Subcutaneous abdominal adipose tissue (tissue), 5 donors: ENCODE measurements around the gene RPL7L1.
"Not testable (repeated sequence)": the region's sequence is repeated elsewhere in the genome, so short reads cannot be mapped to it uniquely, and the experiment has no call there.

Experiments
- H3K27ac ChIP-seq: one replicate; pipeline ENCODE4 v1.7.0; 2013; ENCODE audit warnings: low read depth, mild to moderate bottlenecking, inconsistent platforms, low read length, moderate library complexity
- H3K27me3 ChIP-seq, 5 donors: one replicate each; pipeline ENCODE4 v1.7.0; 2013; ENCODE audit warnings: low read length in 5 of 5, inconsistent platforms in 1 of 5; ENCODE audit not compliant: control insufficient read depth in 5 of 5, insufficient read depth in 4 of 5
- H3K36me3 ChIP-seq, 5 donors: one replicate each; pipeline ENCODE4 v1.7.0; 2013; ENCODE audit warnings: low read length in 5 of 5; ENCODE audit not compliant: control insufficient read depth in 5 of 5, insufficient read depth in 5 of 5
- H3K4me1 ChIP-seq, 5 donors: one replicate each; pipeline ENCODE4 v1.7.0; 2013; ENCODE audit warnings: low read length in 5 of 5, mild to moderate bottlenecking in 3 of 5, moderate library complexity in 1 of 5; ENCODE audit not compliant: control insufficient read depth in 5 of 5, insufficient read depth in 5 of 5
- H3K4me3 ChIP-seq, 5 donors: one replicate each; pipeline ENCODE4 v1.7.0; 2013; ENCODE audit warnings: low read length in 5 of 5, low read depth in 1 of 5
- H3K9ac ChIP-seq, 5 donors: one replicate each; pipeline ENCODE4 v1.7.0; 2013; ENCODE audit warnings: low read length in 5 of 5, mild to moderate bottlenecking in 4 of 5, moderate library complexity in 3 of 5
- H3K9me3 ChIP-seq, 5 donors: one replicate each; pipeline ENCODE4 v1.7.0; 2013; ENCODE audit warnings: low read length in 5 of 5; ENCODE audit not compliant: control insufficient read depth in 5 of 5
- donor health status: healthy.
- donor health status: healthy.
- donor health status: healthy.
- donor health status: healthy.
- donor health status: healthy.

The RPL7L1 gene

DNA sequence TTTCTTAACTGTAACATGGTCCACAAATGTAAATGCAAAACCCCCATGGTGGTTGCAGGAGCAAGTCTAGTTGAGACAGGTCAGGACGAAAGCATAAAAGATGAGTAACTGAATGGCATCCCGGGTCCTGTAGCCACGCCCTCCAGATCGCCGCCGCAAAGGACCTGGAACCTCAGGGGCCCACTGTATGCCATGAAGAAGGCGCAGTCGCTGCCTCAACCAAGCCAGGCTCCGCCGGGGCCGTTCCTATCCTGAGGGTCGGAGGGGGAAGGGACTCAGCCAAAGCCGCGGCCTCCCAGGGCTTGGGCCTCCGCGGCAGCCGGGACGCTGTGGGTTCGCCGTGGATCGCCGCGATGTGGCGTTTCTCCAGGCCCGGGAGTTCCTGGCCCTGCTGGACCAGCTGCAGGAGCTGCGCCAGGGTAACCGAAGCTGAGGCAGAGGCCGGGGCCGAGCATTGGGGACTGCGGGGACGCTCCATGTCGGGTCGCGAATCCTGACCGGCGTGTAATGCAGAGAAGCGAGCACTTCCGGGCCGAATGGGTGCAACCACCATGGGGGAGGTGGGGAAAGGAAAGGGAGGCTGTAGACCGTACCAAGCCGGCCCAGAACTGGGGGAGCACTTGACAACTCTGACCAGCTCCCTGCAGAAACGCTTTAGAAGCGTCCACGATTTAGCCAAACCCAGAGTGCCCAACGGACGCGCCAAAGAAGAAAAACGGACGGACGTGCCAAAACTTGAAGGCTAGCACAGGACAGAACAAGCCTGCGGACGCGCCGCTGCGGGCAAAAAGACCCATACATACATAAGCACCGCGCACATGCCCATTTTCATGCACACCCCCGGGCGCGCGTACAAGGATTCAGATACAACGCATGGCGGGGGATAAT is 11.1 kb downstream of the RPL7L1 start:
- H3K9ac ChIP-seq: peak overlapping the region; percentile 72 to 97 (median 89)
- peaks cover 4 to 16% (median 15%) of the 10 kb centered on the region in 5 donors for H3K4me1 ChIP-seq
- no peaks in the 10 kb centered on the region for H3K9me3 ChIP-seq
- peak overlapping the region; percentile 79 to 99 (median 87) for H3K4me3 ChIP-seq
- no peaks in the 10 kb centered on the region for H3K27me3 ChIP-seq
- H3K36me3 ChIP-seq: peaks cover 2 to 14% (median 10%) of the 10 kb centered on the region in 5 donors
- H3K27ac ChIP-seq: peak overlapping the region; percentile 88

DNA sequence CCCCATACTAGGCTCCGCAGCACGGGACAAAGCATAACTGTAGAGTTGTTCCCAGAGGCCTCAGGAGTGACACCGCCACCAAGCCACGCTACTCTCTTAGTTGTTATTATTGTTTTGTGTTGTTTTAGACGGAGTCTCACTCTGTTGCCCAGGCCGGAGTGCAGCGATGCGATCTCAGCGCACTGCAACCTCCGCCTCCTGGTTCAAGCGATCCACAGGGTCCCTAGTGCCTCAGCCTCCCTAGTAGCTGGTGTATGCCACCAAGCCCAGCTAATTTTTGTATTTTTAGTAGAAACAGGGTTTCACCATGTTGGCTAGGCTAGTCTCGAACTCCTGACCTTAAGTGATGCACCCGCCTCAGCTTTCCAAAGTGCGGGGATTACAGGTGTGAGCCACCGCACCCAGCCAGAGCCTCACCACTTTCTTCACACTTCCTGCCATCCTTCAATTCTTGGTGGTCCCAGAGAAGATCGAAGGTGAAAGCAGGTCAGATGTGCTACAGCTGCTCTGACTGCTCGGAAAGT is 11.8 kb downstream of the RPL7L1 start:
- Histone ChIP-seq H3K27ac (peak overlapping the region; percentile 88), H3K9me3 (no peaks in the 10 kb centered on the region), H3K27me3 (no peaks in the 10 kb centered on the region), H3K9ac (peak overlapping the region; percentile 63 to 97 (median 89)), H3K4me1 (peaks cover 4 to 16% (median 15%) of the 10 kb centered on the region in 5 donors), H3K36me3 (peaks cover 0 to 7% (median 4%) of the 10 kb centered on the region in 5 donors), H3K4me3 (peak overlapping the region; percentile 79 to 99 (median 87))

GRCh38 chr6:42894041-42894828 is 14.8 kb downstream of the RPL7L1 start:
- not testable (repeated sequence) for H3K27me3 ChIP-seq, H3K9ac ChIP-seq, H3K36me3 ChIP-seq, H3K9me3 ChIP-seq, H3K27ac ChIP-seq, H3K4me3 ChIP-seq
- peaks cover 4 to 16% (median 15%) of the 10 kb centered on the region in 5 donors for H3K4me1 ChIP-seq

- H3K4me3 ChIP-seq: no peak overlapping the region
- no peak overlapping the region for H3K9ac ChIP-seq
- H3K4me1 ChIP-seq: peaks cover under 1 to 5% (median 3%) of the 10 kb centered on the region in 5 donors
- no peaks in the 10 kb centered on the region for H3K9me3 ChIP-seq
- H3K36me3 ChIP-seq: no peaks in the 10 kb centered on the region
- H3K27ac ChIP-seq: no peak overlapping the region
- no peaks in the 10 kb centered on the region for H3K27me3 ChIP-seq
Observed at GRCh38 chr6:42896178-42896719, 16.8 kb downstream of the RPL7L1 start.

DNA sequence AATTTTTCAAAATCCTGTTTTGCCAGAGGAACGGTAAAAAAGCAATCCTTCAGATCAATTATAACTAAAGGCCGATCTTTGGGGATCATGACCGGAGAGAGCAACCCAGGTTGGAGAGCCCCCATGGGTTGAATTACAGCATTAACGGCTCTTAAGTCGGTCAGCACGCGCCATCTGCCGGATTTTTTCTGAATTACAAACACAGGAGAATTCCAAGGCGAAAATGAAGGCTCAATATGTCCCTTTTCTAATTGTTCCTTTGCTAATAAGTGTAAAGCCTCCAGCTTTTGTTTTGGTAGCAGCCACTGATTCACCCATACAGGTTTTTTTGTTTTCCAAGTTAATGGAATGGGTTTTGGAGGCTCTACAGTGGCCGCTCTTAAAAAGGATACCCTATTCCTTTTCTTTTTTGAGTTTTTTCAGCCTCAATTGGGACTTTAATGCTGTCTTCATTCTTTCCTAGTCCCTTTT is 19.5 kb downstream of the RPL7L1 start:
- no peak overlapping the region for H3K4me3 ChIP-seq
- H3K4me1 ChIP-seq: peaks cover 0 to 7% (median 3%) of the 10 kb centered on the region in 5 donors
- H3K9ac ChIP-seq: no peak overlapping the region
- H3K27ac ChIP-seq: no peak overlapping the region
- H3K36me3 ChIP-seq: no peaks in the 10 kb centered on the region
- H3K9me3 ChIP-seq: no peaks in the 10 kb centered on the region
- no peaks in the 10 kb centered on the region for H3K27me3 ChIP-seq

DNA sequence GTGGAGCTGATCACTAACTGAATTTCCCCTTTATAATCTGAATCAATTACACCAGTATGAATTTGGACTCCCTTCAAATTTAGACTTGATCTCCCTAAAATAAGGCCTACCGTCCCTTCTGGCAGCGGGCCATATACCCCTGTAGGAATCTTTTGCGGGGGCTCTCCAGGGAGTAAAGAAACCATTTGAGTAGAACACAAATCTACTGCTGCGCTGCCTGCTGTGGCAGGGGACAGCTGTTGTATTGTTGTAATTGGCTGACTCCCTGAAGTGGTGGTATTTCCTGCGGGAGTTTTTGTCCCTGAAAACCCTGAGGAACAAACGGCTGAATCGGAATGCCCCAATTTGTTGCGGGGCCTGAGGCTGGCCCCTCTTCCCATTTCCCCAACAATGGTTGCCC is 20.5 kb downstream of the RPL7L1 start:
- Histone ChIP-seq H3K27me3 (no peaks in the 10 kb centered on the region), H3K4me3 (no peak overlapping the region), H3K27ac (no peak overlapping the region), H3K9ac (no peak overlapping the region), H3K4me1 (peaks cover 0 to 7% (median 3%) of the 10 kb centered on the region in 5 donors), H3K9me3 (no peaks in the 10 kb centered on the region), H3K36me3 (no peaks in the 10 kb centered on the region)

DNA sequence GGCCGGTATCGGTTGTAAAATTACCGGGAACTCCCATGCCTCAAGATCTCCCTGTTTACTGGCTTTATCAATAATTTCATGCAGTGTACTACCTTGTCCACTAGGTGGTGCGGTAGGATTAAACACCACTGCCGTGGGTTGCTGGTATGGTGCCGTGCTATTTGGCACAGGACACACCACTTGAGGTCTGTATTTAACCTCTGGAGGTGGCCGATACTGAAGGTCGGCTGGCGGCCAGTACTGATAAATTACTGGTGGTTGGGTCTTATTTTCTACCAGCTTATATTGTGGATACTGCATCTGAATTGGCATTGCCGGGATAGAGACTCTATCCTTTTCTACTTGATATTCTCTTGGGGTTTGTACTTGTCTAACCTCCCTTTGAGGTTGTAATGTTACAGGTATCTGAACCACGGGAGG is 22.1 kb downstream of the RPL7L1 start:
- H3K4me3 ChIP-seq: no peak overlapping the region
- H3K27ac ChIP-seq: no peak overlapping the region

GRCh38 chr6:42902429-42903263 is 23.2 kb downstream of the RPL7L1 start:
- not testable (repeated sequence) for H3K4me3 ChIP-seq, H3K9me3 ChIP-seq, H3K36me3 ChIP-seq, H3K27me3 ChIP-seq, H3K27ac ChIP-seq, H3K9ac ChIP-seq
- peaks cover 0 to 17% (median 7%) of the 10 kb centered on the region in 5 donors for H3K4me1 ChIP-seq

More for the DNA sequence above, 22.1 kb downstream of the RPL7L1 start:
- Histone ChIP-seq H3K36me3 (no peaks in the 10 kb centered on the region), H3K4me1 (peaks cover 0 to 13% (median 7%) of the 10 kb centered on the region in 5 donors), H3K9me3 (no peaks in the 10 kb centered on the region), H3K9ac (no peak overlapping the region), H3K27me3 (no peaks in the 10 kb centered on the region)

DNA sequence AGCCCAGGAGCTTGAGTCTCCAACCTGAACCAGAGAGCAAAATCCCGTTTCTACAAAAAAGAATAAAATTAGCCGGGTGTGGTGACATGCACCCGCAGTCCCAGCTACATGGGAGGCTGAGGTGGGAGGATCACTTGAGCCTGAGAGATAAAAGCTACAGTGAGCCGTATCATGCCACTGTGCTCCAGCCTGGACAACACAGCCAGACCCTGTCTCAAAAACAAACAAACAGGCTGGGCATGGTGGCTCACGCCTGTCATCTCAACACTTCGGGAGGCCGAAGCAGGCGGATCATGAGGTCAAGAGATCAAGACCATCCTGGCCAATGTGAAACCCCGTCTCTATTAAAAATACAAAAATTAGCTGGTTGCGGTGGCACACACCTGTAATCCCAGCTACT is 25.1 kb downstream of the RPL7L1 start:
- Histone ChIP-seq H3K4me3 (no peak overlapping the region), H3K9ac (no peak overlapping the region), H3K9me3 (no peaks in the 10 kb centered on the region), H3K27me3 (no peaks in the 10 kb centered on the region), H3K36me3 (no peaks in the 10 kb centered on the region), H3K27ac (no peak overlapping the region), H3K4me1 (peaks cover 0 to 17% (median 7%) of the 10 kb centered on the region in 5 donors)
